K562 (cell line): ENCODE results near the gene NDRG3. TPM values are rescaled to one million over a fixed set of nuclear protein-coding genes. Genes with fewer than 3 reads are reported as not detected.

Source experiments
- ATAC-seq: fragments of 200-7000 bp; cut with Tn5 transposase; 3 replicates; pipeline ENCODE4 v1.9.1; 2020; ENCODE audit warnings: moderate library complexity
- BruUV-seq: library from RNA; stranded (reverse); fragments of 400-500 nt; replicated peaks from 2 replicates; lab custom pipeline; 2021; lab: Mats Ljungman, UMichigan
- CTCF ChIA-PET: fragments of 300-600 bp; formaldehyde crosslinking; extraction: SDS; loops from one replicate; lab custom pipeline; 2021; ENCODE audit warnings: low intra/inter-chr PET ratio; lab: Yijun Ruan, JAX
- POLR2A ChIA-PET: fragments of 300-600, 350-650 bp; sonication (Branson Sonifier 250); formaldehyde crosslinking; extraction: SDS; loops from one replicate; lab custom pipeline; 2021; ENCODE audit warnings: antibody characterized with exemption, inconsistent platforms; lab: Yijun Ruan, JAX
- DNase-seq, 4 experiments: peaks; one replicate each; pipeline versions ENCODE4 v3.0.0 to v3.0.0-alpha.2; 2011 to 2018; ENCODE audit warnings: low spot score in 3 of 4, mixed read lengths in 3 of 4; ENCODE audit errors: extremely low read depth in 1 of 4
- FAIRE-seq: peaks from 2 replicates; lab custom pipeline; 2011; peaks lifted over from hg19 to GRCh38; lab: Jason Lieb, UNC
- H2AFZ ChIP-seq: 2 replicates; pipeline ENCODE4 v1.6.0; 2011; ENCODE audit warnings: low read depth, low read length, control low read depth, inconsistent platforms
- H3K27ac ChIP-seq: fragments of 200-600 bp; 3 replicates; pipeline ENCODE4 v1.8.0; 2011; ENCODE audit warnings: low read depth, mild to moderate bottlenecking, control low read depth, inconsistent platforms, low read length, moderate library complexity, mixed read lengths; ENCODE audit errors: extremely low read depth
- H3K27me3 ChIP-seq, 2 experiments: fragments of 300-600 bp in 1 of 2; 2 replicates in 1 of 2; 3 replicates in 1 of 2; pipeline versions ENCODE4 v1.6.0 to v1.8.0; 2011; ENCODE audit warnings: inconsistent platforms in 2 of 2, low read length in 2 of 2, mild to moderate bottlenecking in 1 of 2, mixed read lengths in 1 of 2, moderate library complexity in 1 of 2; ENCODE audit not compliant: control insufficient read depth in 2 of 2, insufficient read depth in 2 of 2
- H3K36me3 ChIP-seq: fragments of 300-600 bp; 3 replicates; pipeline ENCODE4 v1.8.0; 2011; ENCODE audit warnings: mild to moderate bottlenecking, low read length, inconsistent platforms; ENCODE audit not compliant: control insufficient read depth, insufficient read depth
- H3K4me1 ChIP-seq, 2 experiments: fragments of 200-600 bp in 1 of 2; replicated peaks in 1 of 2; 2 replicates in 1 of 2; 3 replicates in 1 of 2; pipeline versions ENCODE4 v1.5.1 to v1.8.0; 2011; ENCODE audit warnings: inconsistent platforms in 2 of 2, low read length in 2 of 2, mild to moderate bottlenecking in 1 of 2, mixed read lengths in 1 of 2, moderate library complexity in 1 of 2; ENCODE audit not compliant: control insufficient read depth in 2 of 2, insufficient read depth in 2 of 2
- H3K4me2 ChIP-seq: 2 replicates; pipeline ENCODE4 v1.6.1; 2011; ENCODE audit warnings: low read length, control low read depth, inconsistent platforms, mixed read lengths; ENCODE audit not compliant: insufficient read depth
- H3K4me3 ChIP-seq: fragments of 200-600 bp; sonication (generic), shearing (Covaris generic); 2 replicates; pipeline ENCODE4 v1.5.1; 2016; ENCODE audit warnings: control low read depth, inconsistent platforms
- H3K79me2 ChIP-seq: fragments of 200-600 bp; 3 replicates; pipeline ENCODE4 v1.8.0; 2011; ENCODE audit warnings: low read length, inconsistent platforms; ENCODE audit not compliant: control insufficient read depth, insufficient read depth
- H3K9ac ChIP-seq, 2 experiments: 2 replicates each; pipeline versions ENCODE4 v1.6.0 to v1.6.1; 2011; ENCODE audit warnings: low read depth in 2 of 2, low read length in 2 of 2, control low read depth in 1 of 2, inconsistent platforms in 1 of 2, mild to moderate bottlenecking in 1 of 2, mixed read lengths in 1 of 2; ENCODE audit not compliant: insufficient read depth in 1 of 2
- H3K9me1 ChIP-seq: one replicate; pipeline ENCODE4 v1.6.0; 2011; ENCODE audit warnings: inconsistent platforms, mild to moderate bottlenecking, low read length, moderate library complexity; ENCODE audit not compliant: control insufficient read depth, insufficient read depth
- H3K9me3 ChIP-seq: replicated peaks from 2 replicates; pipeline ENCODE4 v1.5.1; 2011; ENCODE audit warnings: low read depth, low read length, inconsistent platforms; ENCODE audit not compliant: control insufficient read depth, insufficient read depth
- H4K20me1 ChIP-seq: replicated peaks from 2 replicates; pipeline ENCODE4 v1.6.1; 2011; ENCODE audit warnings: low read length, inconsistent platforms, mixed read lengths; ENCODE audit not compliant: control insufficient read depth, insufficient read depth
- CREB1 ChIP-seq, 2 experiments: sonication (generic) in 1 of 2; formaldehyde crosslinking in 1 of 2; IDR thresholded peaks; 2 replicates each; pipeline versions ENCODE4 v1.6.1 to v1.8.0; 2012 to 2022; ENCODE audit warnings: inconsistent platforms in 1 of 2, mild to moderate bottlenecking in 1 of 2, missing genetic modification reagents in 1 of 2, moderate library complexity in 1 of 2
- FOXA3 ChIP-seq, 2 experiments: fragments of 450-650 bp in 1 of 2; sonication (generic) in 1 of 2; formaldehyde crosslinking; IDR thresholded peaks in 1 of 2; conservative IDR thresholded peaks in 1 of 2; 2 replicates each; pipeline versions ENCODE4 v1.4.0 to v1.8.0; 2020 to 2022; ENCODE audit warnings: mild to moderate bottlenecking in 2 of 2, missing genetic modification reagents in 1 of 2
- MCM2 ChIP-seq: fragments of 450-650 bp; IDR thresholded peaks from 2 replicates; pipeline ENCODE4 v1.6.1; 2017; ENCODE audit warnings: low read depth, mild to moderate bottlenecking
- MYBL2 ChIP-seq, 2 experiments: fragments of 450-650 bp in 1 of 2; sonication (generic) in 1 of 2; formaldehyde crosslinking in 1 of 2; IDR thresholded peaks; 2 replicates each; pipeline versions ENCODE4 v1.6.1 to v1.8.1; 2017 to 2022; ENCODE audit warnings: borderline replicate concordance in 1 of 2, inconsistent platforms in 1 of 2, low read depth in 1 of 2, mild to moderate bottlenecking in 1 of 2, missing genetic modification reagents in 1 of 2, moderate library complexity in 1 of 2
- POLR2G ChIP-seq: fragments of 200-400 bp; formaldehyde crosslinking; IDR thresholded peaks from 2 replicates; pipeline ENCODE4 v1.6.1; 2017; ENCODE audit warnings: low read depth, mild to moderate bottlenecking, antibody characterized with exemption, low read length, moderate library complexity
- SP1 ChIP-seq: sonication (generic); formaldehyde crosslinking; IDR thresholded peaks from 2 replicates; pipeline ENCODE4 v1.8.1; 2022; ENCODE audit warnings: mild to moderate bottlenecking, missing genetic modification reagents
- ZFPM2 ChIP-seq: fragments of 250-450 bp; sonication (Bioruptor Pico); IDR thresholded peaks from 2 replicates; pipeline ENCODE4 v1.5.1; 2022; ENCODE audit warnings: mild to moderate bottlenecking
- WGBS: fragments of 100-300 bp; shearing (Covaris generic); methylation state at CpG from one replicate; pipeline ENCODE4 v1.1.6; 2016; ENCODE audit warnings: low coverage, mixed read lengths; ENCODE audit not compliant: insufficient coverage; ENCODE audit errors: missing lambda C conversion rate; 5-methylcytosine and 5-hydroxymethylcytosine counted together
- in situ Hi-C: fragments of 300-500 bp; cut with MboI; formaldehyde crosslinking; loops from 4 replicates; pipeline ENCODE4 v1.15.0; 2018; ENCODE audit warnings: inconsistent platforms, mixed read lengths
- intact Hi-C: fragments of 100-400 bp; cut with micrococcal nuclease; formaldehyde crosslinking; loops from 2 replicates; pipeline ENCODE4 v1.14.2; 2022
- polyA plus RNA-seq, 8 experiments: library from polyadenylated mRNA; depleted of rRNA in 4 of 8; stranded (reverse) in 5 of 8; unstranded in 3 of 8; fragments of >200 nt; fragmentation: Nextera tagmentation in 2 of 8; fragmentation: Illumina TruSeq in 1 of 8; extraction: Ambion mirVana in 2 of 8; extraction: Trizol in 1 of 8; gene quantifications; 2 replicates each; pipeline versions ENCODE4 v1.2.1 to v1.2.3, GENCODE V29; 2011 to 2014; ENCODE audit warnings: inconsistent platforms in 1 of 8, missing spikeins in 1 of 8
- total RNA-seq, 7 experiments: library from RNA; depleted of rRNA in 6 of 7; stranded (reverse); fragments of >200 nt in 6 of 7; fragmentation: Illumina TruSeq in 2 of 7; extraction: Trizol in 2 of 7; gene quantifications; 2 replicates each; pipeline versions ENCODE4 v1.2.1 to v1.2.3, GENCODE V29; 2011 to 2021; ENCODE audit warnings: low replicate concordance in 1 of 7
- TF ChIP-seq, protein P1 (sequence below), 2 experiments: fragments of 450-650 bp in 1 of 2; sonication (generic) in 1 of 2; formaldehyde crosslinking in 1 of 2; IDR thresholded peaks in 1 of 2; conservative IDR thresholded peaks in 1 of 2; 2 replicates each; pipeline versions ENCODE4 v1.6.1 to v1.8.1; 2016 to 2023; ENCODE audit warnings: mild to moderate bottlenecking in 2 of 2, moderate library complexity in 2 of 2, inconsistent platforms in 1 of 2, missing genetic modification reagents in 1 of 2

The NDRG3 gene
- total and polyA plus RNA-seq, 9 of the 15 experiments (the other 6 are each of a cell fraction or from before 2014, with no cell fraction given) = 14.6 to 39.4 (median 24.4) TPM

DNA sequence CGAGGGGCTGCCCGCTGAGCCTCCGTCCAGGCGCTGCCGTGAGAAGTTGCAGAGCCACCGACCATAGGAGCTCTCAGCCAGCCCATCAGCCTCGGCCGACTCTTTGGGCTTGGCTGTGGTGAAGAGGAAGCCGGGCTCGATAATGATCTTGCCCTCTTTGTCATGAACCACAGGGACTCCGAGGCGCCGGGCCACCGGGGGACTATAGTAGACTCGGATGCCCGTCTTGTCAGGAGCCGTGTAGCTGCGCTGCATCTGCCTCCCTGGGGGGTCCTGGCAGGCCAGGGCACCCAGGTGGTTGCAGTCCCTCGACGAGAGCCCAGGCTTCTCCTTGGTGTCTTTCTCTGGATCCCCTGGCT, 48.2 kb upstream of the NDRG3 start:
- ATAC-seq (no peak), DNase-seq (no peak), FAIRE-seq (no peak)
- Histone ChIP-seq H3K27ac (no peak overlapping the region), H3K4me3 (no peak overlapping the region), H3K79me2 (no peaks in the 10 kb centered on the region), H4K20me1 (no peaks in the 10 kb centered on the region), H3K4me1 (peaks cover 0 to 8% of the 10 kb centered on the region in 2 experiments; a peak in 2 of 5 replicates), H3K27me3 (no peaks in the 10 kb centered on the region), H3K36me3 (peaks cover 77% of the 10 kb centered on the region), H3K4me2 (no peak overlapping the region), H3K9ac (no peak overlapping the region), H3K9me1 (no peaks in the 10 kb centered on the region), H2AFZ (no peak overlapping the region), H3K9me3 (no peaks in the 10 kb centered on the region)
- WGBS = 96% methylated on average over 15 of the region's 20 CpGs
- POLR2A ChIA-PET = interaction anchor here (0.7 to 1.5 kb wide), 2 partner anchors 21 to 34 kb away, joined by 3 read pairs; partner anchors contain the start of gene DSN1
- intact Hi-C loops = no loop called here
- CTCF ChIA-PET = no interaction called here
- in situ Hi-C loops = no loop called here
- TF ChIP-seq ZFPM2 = no peak
- TF ChIP-seq, protein P1, sequence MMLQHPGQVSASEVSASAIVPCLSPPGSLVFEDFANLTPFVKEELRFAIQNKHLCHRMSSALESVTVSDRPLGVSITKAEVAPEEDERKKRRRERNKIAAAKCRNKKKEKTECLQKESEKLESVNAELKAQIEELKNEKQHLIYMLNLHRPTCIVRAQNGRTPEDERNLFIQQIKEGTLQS (IDR thresholded peaks at IDR 0.05) = no peak
- TF ChIP-seq, protein P1 (CRISPR knock-in tag; conservative IDR thresholded peaks at IDR 0.05) = no peak
- TF ChIP-seq POLR2G = peak; percentile 40; the same call in 1 of the 2 replicates
- TF ChIP-seq MCM2 = no peak
- TF ChIP-seq MYBL2 (IDR thresholded peaks at IDR 0.05; ENCODE audit: low read depth) = no peak
- TF ChIP-seq MYBL2 (CRISPR knock-in tag; IDR thresholded peaks at IDR 0.05; ENCODE audit: borderline replicate concordance) = no peak
- TF ChIP-seq SP1 (CRISPR knock-in tag) = no peak
- no peak for TF ChIP-seq CREB1 (IDR thresholded peaks at IDR 0.05)
- no peak for TF ChIP-seq CREB1 (CRISPR knock-in tag; IDR thresholded peaks at IDR 0.05)
- TF ChIP-seq FOXA3 (CRISPR knock-in tag; conservative IDR thresholded peaks at IDR 0.05 in 1 of 2, IDR thresholded peaks at IDR 0.05 in 1 of 2) = no peak
- BruUV-seq = no TSS peak
